Measurements from ENCODE around the gene TRMO.

The TRMO gene

GRCh38 chr9:97933297-97933998 is 11.1 kb upstream of the TRMO start:
- ChIA-PET POLR2A (no interaction called here), CTCF (interaction anchor here (4.0 kb wide), 1 partner anchor 10 kb away, joined by 38 read pairs; the partner anchor contains the start of gene TRMO)
- no peak overlapping the region for H3K4me3 ChIP-seq (ENCODE audit: low read depth, low read length)
- DNase-seq (ENCODE audit: low read depth, low spot score) = no peak
- TF ChIP-seq CTCF (IDR thresholded peaks at IDR 0.05; ENCODE audit: insufficient read depth, low read length, missing control alignments) = no peak

- H3K4me3 ChIP-seq (ENCODE audit: low read depth, low read length) = no peak overlapping the region
- CTCF ChIA-PET = interaction anchor here (1.1 kb wide), 1 partner anchor 8 kb away, joined by 4 read pairs; the partner anchor contains the start of gene TRMO
These were observed 8.7 kb upstream of the TRMO start for GRCh38 chr9:97930972-97931371.

GRCh38 chr9:97928986-97929604 is 6.8 kb upstream of the TRMO start:
- DNase-seq (ENCODE audit: low read depth, low spot score) = no peak
- TF ChIP-seq CTCF (IDR thresholded peaks at IDR 0.05; ENCODE audit: insufficient read depth, low read length, missing control alignments) = no peak
- CTCF ChIA-PET = interaction anchor here (1.0 kb wide), 1 partner anchor 78 kb away, joined by 3 read pairs; no protein-coding TSS in a partner anchor
- H3K4me3 ChIP-seq (ENCODE audit: low read depth, low read length) = no peak overlapping the region
- POLR2A ChIA-PET = no interaction called here

More at GRCh38 chr9:97930972-97931371, 8.7 kb upstream of the TRMO start:
- no peak for TF ChIP-seq CTCF (IDR thresholded peaks at IDR 0.05; ENCODE audit: insufficient read depth, low read length, missing control alignments)
- DNase-seq (ENCODE audit: low read depth, low spot score) = no peak
- POLR2A ChIA-PET = no interaction called here

GRCh38 chr9:97925497-97926334 is 3.4 kb upstream of the TRMO start:
- H3K4me3 ChIP-seq (ENCODE audit: low read depth, low read length) = no peak overlapping the region
- TF ChIP-seq CTCF (IDR thresholded peaks at IDR 0.05; ENCODE audit: insufficient read depth, low read length, missing control alignments) = no peak
- CTCF ChIA-PET = interaction anchor here (0.7 to 1.7 kb wide), 14 partner anchors 9 to 850 kb away, joined by 3 to 6 read pairs (median 4); partner anchors contain the start of genes ANP32B and TRIM14
- DNase-seq (ENCODE audit: low read depth, low spot score) = no peak
- POLR2A ChIA-PET = no interaction called here

- CTCF ChIA-PET = interaction anchor here (0.6 to 6.2 kb wide), 57 partner anchors 11 to 392 kb away, joined by 3 to 62 read pairs (median 5); partner anchors contain the start of genes ANP32B, CORO2A, NANS and TBC1D2
- H3K4me3 ChIP-seq (ENCODE audit: low read depth, low read length) = no peak overlapping the region
- TF ChIP-seq CTCF (IDR thresholded peaks at IDR 0.05; ENCODE audit: insufficient read depth, low read length, missing control alignments) = no peak
- no peak for DNase-seq (ENCODE audit: low read depth, low spot score)
- POLR2A ChIA-PET = no interaction called here
These were observed 2.1 kb upstream of the TRMO start for GRCh38 chr9:97924386-97924785.
